DND-41 (cell line): Measurements from ENCODE around the gene PCDH9.

Source experiments
- ATAC-seq: fragments of 200-7000 bp; cut with Tn5 transposase; 3 replicates; pipeline ENCODE4 v1.9.1; 2021; ENCODE audit warnings: low read depth; ENCODE audit not compliant: insufficient read depth
- DNase-seq: peaks from one replicate; pipeline ENCODE4 v3.0.0-alpha.2; 2020
- H2AFZ ChIP-seq: 2 replicates; pipeline ENCODE4 v1.6.0; 2012; ENCODE audit warnings: low read depth, low read length
- H3K27ac ChIP-seq: 2 replicates; pipeline ENCODE4 v1.5.1; 2012; ENCODE audit warnings: low read length, inconsistent platforms
- H3K27me3 ChIP-seq: fragments of 200-600 bp; sonication (generic); 2 replicates; pipeline ENCODE4 v1.6.0; 2012; ENCODE audit warnings: low read length, mild to moderate bottlenecking, inconsistent platforms; ENCODE audit not compliant: insufficient read depth, poor library complexity
- H3K36me3 ChIP-seq: 2 replicates; pipeline ENCODE4 v1.5.1; 2012; ENCODE audit warnings: low read length, inconsistent platforms; ENCODE audit not compliant: insufficient read depth
- H3K4me1 ChIP-seq: 2 replicates; pipeline ENCODE4 v1.5.1; 2012; ENCODE audit warnings: mild to moderate bottlenecking, low read length; ENCODE audit not compliant: insufficient read depth
- H3K4me2 ChIP-seq: 2 replicates; pipeline ENCODE4 v1.6.0; 2012; ENCODE audit warnings: mild to moderate bottlenecking, moderate library complexity, low read length, inconsistent platforms; ENCODE audit not compliant: insufficient read depth
- H3K4me3 ChIP-seq, 2 experiments: fragments of 200-600 bp in 1 of 2; shearing (Covaris generic) in 1 of 2; 2 replicates each; pipeline ENCODE4 v1.5.1; 2012 to 2016; ENCODE audit warnings: inconsistent platforms in 2 of 2, low read length in 2 of 2, mild to moderate bottlenecking in 2 of 2, low read depth in 1 of 2, moderate library complexity in 1 of 2
- H3K79me2 ChIP-seq: 2 replicates; pipeline ENCODE4 v1.6.0; 2012; ENCODE audit warnings: low read length, inconsistent platforms; ENCODE audit not compliant: insufficient read depth
- H3K9ac ChIP-seq: 2 replicates; pipeline ENCODE4 v1.6.0; 2012; ENCODE audit warnings: low read depth, mild to moderate bottlenecking, inconsistent platforms, low read length, moderate library complexity
- H3K9me3 ChIP-seq: 2 replicates; pipeline ENCODE4 v1.5.1; 2012; ENCODE audit warnings: low read length, moderate library complexity, mild to moderate bottlenecking, inconsistent platforms; ENCODE audit not compliant: insufficient read depth, severe bottlenecking
- H4K20me1 ChIP-seq: 2 replicates; pipeline ENCODE4 v1.6.0; 2012; ENCODE audit warnings: low read length; ENCODE audit not compliant: insufficient read depth
- EZH2 ChIP-seq: IDR thresholded peaks from 3 replicates; pipeline ENCODE4 v1.6.1; 2012; ENCODE audit warnings: borderline replicate concordance, low read depth, mild to moderate bottlenecking, moderate library complexity, low read length, inconsistent platforms; ENCODE audit not compliant: severe bottlenecking
- TF ChIP-seq, protein P1 (sequence below): IDR thresholded peaks from 2 replicates; pipeline ENCODE4 v1.5.1; 2012; ENCODE audit warnings: borderline replicate concordance, low read length, moderate library complexity, mild to moderate bottlenecking; ENCODE audit not compliant: poor library complexity, severe bottlenecking; ENCODE audit errors: extremely low read depth

Gene PCDH9

DNA sequence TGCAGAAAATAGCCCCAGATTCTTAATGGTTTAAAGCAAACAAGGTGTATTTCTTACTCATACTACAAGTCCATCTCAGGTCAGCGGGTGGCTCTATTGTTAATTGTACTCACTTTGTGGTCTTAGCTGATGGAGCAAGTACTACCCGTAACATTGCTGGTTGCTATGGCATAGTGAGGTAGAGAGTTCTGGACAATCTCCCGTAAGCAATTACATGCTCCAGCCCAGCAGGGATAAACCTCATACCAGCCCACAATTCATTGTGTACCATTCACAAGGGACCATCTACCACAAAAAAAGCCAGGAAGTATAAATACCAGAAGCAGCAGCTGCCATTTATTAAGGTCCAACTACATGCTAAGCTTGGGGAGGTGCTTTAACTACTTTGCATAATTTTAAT is 167.1 kb downstream of the PCDH9 start:
- Histone ChIP-seq H3K9ac (no peak overlapping the region), H3K4me1 (no peaks in the 10 kb centered on the region), H3K9me3 (no peaks in the 10 kb centered on the region), H3K36me3 (no peaks in the 10 kb centered on the region), H3K4me3 (no peak overlapping the region), H3K27ac (no peak overlapping the region), H4K20me1 (no peaks in the 10 kb centered on the region), H3K4me2 (no peak overlapping the region), H3K79me2 (no peaks in the 10 kb centered on the region), H2AFZ (no peak overlapping the region), H3K27me3 (no peaks in the 10 kb centered on the region)
- ATAC-seq = no peak
- DNase-seq = no peak
- TF ChIP-seq, protein P1, sequence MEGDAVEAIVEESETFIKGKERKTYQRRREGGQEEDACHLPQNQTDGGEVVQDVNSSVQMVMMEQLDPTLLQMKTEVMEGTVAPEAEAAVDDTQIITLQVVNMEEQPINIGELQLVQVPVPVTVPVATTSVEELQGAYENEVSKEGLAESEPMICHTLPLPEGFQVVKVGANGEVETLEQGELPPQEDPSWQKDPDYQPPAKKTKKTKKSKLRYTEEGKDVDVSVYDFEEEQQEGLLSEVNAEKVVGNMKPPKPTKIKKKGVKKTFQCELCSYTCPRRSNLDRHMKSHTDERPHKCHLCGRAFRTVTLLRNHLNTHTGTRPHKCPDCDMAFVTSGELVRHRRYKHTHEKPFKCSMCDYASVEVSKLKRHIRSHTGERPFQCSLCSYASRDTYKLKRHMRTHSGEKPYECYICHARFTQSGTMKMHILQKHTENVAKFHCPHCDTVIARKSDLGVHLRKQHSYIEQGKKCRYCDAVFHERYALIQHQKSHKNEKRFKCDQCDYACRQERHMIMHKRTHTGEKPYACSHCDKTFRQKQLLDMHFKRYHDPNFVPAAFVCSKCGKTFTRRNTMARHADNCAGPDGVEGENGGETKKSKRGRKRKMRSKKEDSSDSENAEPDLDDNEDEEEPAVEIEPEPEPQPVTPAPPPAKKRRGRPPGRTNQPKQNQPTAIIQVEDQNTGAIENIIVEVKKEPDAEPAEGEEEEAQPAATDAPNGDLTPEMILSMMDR = no peak
- TF ChIP-seq EZH2 = no peak

DNA sequence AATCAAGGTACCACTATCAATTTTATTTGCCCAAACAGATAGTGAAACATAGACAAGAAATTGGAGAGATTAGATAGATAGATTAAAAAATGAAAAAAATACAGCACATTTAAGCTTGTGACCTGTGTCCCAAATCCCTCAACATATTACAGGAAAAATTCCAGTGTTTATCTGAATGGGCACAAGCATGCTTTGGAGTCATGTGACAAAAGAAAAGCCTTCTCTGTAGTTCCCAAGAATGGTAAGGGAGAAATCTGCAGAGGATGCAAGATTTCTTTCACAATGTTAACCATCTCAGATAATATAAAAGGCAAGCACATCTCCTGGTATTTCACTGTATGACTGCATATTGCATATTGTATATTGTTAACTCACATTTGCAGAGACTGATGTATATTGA is 168.0 kb downstream of the PCDH9 start:
- no peak overlapping the region for H3K9ac ChIP-seq
- no peak overlapping the region for H3K27ac ChIP-seq
- no peaks in the 10 kb centered on the region for H3K4me1 ChIP-seq
- H2AFZ ChIP-seq = no peak overlapping the region
- no peaks in the 10 kb centered on the region for H3K27me3 ChIP-seq
- no peak for TF ChIP-seq EZH2
- TF ChIP-seq, protein P1 = no peak
- ATAC-seq (no peak), DNase-seq (no peak)
- H3K4me3 ChIP-seq = no peak overlapping the region
- no peaks in the 10 kb centered on the region for H4K20me1 ChIP-seq
- no peaks in the 10 kb centered on the region for H3K9me3 ChIP-seq
- no peak overlapping the region for H3K4me2 ChIP-seq
- H3K36me3 ChIP-seq = no peaks in the 10 kb centered on the region
- no peaks in the 10 kb centered on the region for H3K79me2 ChIP-seq

DNA sequence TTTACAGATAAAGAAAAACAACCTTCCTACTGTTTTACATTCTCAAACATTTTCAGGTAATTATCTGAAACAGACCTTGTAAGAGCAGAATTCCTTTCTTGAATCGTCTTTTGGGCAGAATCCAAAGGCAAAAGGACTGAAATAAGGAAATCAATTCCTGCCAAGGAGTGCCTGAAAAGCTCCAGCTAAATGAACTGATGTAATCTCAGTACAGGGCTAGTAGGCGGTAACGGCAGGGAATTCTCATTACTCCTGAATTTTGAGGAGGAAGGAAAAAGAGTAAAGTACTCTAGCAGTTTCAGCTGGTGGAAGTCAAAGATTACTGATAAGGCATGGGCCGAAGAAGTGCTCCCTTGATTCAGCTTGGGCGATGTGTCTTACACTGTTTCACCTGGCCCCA is 168.4 kb downstream of the PCDH9 start:
- no peaks in the 10 kb centered on the region for H3K4me1 ChIP-seq
- H3K27ac ChIP-seq = no peak overlapping the region
- H3K27me3 ChIP-seq = no peaks in the 10 kb centered on the region
- DNase-seq = no peak
- H3K9me3 ChIP-seq = no peaks in the 10 kb centered on the region
- H3K9ac ChIP-seq = no peak overlapping the region
- H3K36me3 ChIP-seq = no peaks in the 10 kb centered on the region
- H3K79me2 ChIP-seq = no peaks in the 10 kb centered on the region
- no peaks in the 10 kb centered on the region for H4K20me1 ChIP-seq
- H3K4me3 ChIP-seq = no peak overlapping the region
- ATAC-seq = no peak
- no peak overlapping the region for H2AFZ ChIP-seq
- no peak for TF ChIP-seq EZH2
- TF ChIP-seq, protein P1 = no peak
- H3K4me2 ChIP-seq = no peak overlapping the region
